ENCODE results near the gene XG.
"Not testable (repeated sequence)": the region's sequence is repeated elsewhere in the genome, so short reads cannot be mapped to it uniquely, and the experiment has no call there.

Gene XG

DNA sequence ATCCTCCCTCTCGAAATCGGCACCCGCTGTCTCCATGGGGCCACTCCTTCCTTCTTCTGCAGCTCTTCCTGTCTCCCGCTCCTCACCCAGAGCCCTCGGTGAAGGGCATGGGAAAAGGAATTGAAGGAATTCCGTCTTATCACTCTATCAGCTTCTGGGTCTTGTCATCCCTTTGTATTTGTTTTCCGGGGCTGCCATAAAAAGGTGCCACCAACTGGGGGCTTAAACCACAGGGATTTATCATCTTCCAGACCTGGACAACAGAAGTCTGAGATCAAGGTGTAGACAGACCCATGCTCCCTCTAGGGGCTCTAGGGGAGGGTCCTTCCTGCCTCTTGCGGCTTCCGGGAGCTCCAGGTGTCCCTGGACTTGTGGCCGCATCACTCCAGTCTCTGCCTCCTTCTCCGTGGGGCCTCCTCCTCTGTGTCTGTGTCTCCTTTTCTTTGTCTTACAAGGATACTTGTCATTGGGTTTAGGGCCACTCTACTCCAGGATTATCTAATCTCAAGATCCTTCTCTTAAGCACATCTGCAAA lies 36.7 kb upstream of the XG start:
- in situ Hi-C loops (cut with HindIII; ENCODE audit: low pct_unique_long_range_greater_than_20kb, low sequenced_read_pairs) = no loop called here
- TF ChIP-seq JUND (IDR thresholded peaks at IDR 0.05; ENCODE audit: low read depth) = no peak
- DNase-seq (ENCODE audit: low read depth in 1 of 2, low spot score in 1 of 2) = no peak

DNA sequence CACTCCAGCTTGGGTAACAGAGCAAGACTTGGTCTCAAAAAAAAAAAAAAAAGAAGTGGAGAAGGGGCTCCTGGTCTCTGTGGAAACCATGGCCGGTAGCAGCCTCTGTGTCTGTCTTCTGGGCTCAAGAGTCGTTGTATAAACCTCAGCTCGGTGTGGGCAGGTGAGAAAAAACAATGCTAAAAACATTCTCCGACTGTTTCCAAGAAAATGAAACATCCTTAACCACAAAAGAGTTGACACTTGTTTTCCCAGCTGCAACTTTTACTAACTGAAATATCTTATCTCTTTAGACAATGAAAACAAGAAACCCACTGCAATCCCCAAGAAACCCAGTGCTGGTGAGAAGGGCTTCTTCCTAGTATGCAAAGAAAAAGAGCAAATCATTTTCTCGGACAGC lies 34.5 kb upstream of the XG start:
- in situ Hi-C loops (cut with HindIII; ENCODE audit: low pct_unique_long_range_greater_than_20kb, low sequenced_read_pairs) = no loop called here
- TF ChIP-seq JUND (IDR thresholded peaks at IDR 0.05; ENCODE audit: low read depth) = no peak

DNA sequence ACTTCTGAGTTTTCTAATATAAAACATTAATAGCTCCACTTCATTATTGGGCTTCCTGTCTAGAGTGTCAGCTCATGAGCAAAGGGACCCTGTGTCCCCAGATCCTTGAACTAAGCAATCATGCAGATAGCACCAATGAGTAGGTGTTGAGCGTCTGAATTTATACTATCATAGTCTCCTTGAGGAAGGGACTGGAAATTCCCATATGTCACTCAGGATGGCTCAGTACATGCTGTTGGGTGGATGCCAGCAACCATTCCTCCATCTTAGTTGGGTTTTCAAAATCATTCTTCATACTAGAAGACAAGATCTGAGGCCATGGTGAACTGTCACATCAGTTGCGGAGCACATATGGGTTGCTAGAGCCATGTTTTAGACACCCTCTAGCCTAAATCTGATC lies 33.0 kb upstream of the XG start:
- in situ Hi-C loops (cut with HindIII; ENCODE audit: low pct_unique_long_range_greater_than_20kb, low sequenced_read_pairs) = no loop called here
- DNase-seq (ENCODE audit: low read depth in 1 of 2, low spot score in 1 of 2) = no peak
- TF ChIP-seq JUND (IDR thresholded peaks at IDR 0.05; ENCODE audit: low read depth) = no peak

More for the DNA sequence above, 34.5 kb upstream of the XG start:
- DNase-seq (ENCODE audit: low read depth in 1 of 2, low spot score in 1 of 2) = no peak

DNA sequence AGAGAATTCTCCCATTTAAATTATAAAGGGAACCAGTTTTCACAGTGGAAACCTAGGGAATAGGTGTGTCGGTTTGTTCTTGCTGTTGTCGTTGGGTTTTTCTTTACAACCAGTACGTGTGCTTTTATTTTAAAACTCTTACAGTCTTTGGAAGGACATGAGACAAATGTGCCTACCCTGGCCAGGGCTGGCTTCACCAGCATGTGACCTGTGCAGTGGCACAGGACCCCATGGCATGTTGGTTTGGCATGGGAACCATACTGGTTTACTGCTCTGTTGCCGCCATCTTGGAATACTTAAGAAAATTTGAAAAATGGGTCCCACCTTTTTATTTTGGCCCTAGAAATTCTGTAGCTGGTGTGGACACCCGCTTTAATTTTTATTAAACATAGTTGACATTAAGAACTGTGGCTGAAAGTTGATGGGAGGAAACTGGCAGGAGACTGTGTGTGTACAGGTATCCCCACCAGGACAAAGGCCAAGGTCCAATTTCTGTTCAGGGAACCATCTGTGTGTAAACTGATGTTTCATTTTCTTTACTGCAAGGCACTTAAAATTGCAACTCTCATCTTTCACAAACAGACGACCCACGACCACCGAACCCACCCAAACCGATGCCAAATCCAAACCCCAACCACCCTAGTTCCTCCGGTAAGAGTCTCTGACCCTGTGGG lies 31.9 kb upstream of the XG start:
- in situ Hi-C loops (cut with HindIII; ENCODE audit: low pct_unique_long_range_greater_than_20kb, low sequenced_read_pairs) = no loop called here
- TF ChIP-seq JUND (IDR thresholded peaks at IDR 0.05; ENCODE audit: low read depth) = no peak
- no peak for DNase-seq (ENCODE audit: low read depth in 1 of 2, low spot score in 1 of 2)

DNA sequence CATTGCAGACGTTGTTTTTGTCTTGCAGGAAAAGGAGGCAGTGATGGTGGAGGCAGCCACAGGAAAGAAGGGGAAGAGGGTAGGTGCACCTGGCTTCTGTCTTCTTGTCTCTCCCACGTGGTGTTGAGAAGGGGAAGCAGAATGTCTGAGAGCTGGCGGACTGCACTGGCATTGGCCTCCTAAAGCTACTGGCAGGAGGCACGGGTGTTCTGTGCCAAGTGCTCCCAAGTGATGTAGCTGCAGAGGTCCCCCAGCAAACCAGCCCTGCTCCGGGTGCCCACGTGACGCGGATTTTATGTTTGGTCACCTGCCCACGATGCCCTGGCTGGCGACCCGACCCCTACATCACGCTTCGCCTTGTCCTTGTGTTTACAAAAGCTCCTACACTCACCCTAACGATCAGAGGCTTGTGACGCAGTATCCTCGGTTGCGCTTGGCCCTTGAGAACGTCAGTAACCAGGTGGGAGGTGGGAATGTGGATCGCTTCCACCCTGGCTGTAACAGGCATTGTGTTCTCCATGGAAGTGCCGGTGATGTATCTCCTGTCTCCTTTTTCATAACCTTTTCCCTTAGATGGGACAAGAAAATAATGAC lies 28.5 kb upstream of the XG start:
- in situ Hi-C loops (cut with HindIII; ENCODE audit: low pct_unique_long_range_greater_than_20kb, low sequenced_read_pairs) = no loop called here
- TF ChIP-seq JUND (IDR thresholded peaks at IDR 0.05; ENCODE audit: low read depth) = no peak
- DNase-seq (ENCODE audit: low read depth in 1 of 2, low spot score in 1 of 2) = no peak

DNA sequence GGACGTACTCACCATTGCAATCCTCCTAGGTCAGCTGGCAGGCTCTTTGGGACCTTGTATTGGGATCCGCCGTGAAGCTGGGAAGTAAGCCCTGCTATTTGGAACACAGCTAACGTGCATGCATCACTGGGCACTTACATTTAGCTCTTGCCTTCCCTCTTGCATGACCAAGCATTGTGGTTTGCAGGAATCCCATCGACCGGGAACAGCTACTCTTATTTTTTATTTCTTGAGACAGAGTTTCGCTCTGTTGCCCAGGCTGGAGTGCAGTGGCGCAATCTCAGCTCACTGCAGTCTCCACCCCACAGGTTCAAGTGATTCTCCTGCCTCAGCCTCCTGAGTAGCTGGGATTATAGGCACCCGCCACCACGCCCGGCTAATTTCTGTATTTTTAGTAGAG lies 24.6 kb upstream of the XG start:
- DNase-seq (ENCODE audit: low read depth in 1 of 2, low spot score in 1 of 2); in situ Hi-C loops (cut with HindIII; ENCODE audit: low pct_unique_long_range_greater_than_20kb, low sequenced_read_pairs): not testable (repeated sequence)

DNA sequence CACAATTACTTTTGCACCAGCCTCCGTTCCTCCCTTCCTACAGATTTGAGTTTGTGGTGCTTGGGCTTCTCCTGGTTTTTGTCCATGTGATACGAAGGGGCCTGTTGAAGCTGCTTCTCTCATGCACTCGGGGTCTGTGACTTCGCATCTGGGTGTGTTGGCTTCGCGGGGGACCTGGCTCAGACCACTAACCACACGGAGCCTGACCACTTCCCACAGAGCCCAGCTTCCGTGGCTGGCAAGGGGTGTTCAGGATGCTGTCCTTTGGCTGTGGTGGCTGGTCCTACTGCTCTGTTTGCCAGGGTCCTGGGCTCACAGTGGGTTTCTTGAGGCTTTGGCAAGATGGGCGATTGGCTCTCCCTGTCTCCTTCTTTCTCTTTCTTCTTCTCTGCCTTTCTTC lies 19.8 kb upstream of the XG start:
- no peak for TF ChIP-seq JUND (IDR thresholded peaks at IDR 0.05; ENCODE audit: low read depth)
- in situ Hi-C loops (cut with HindIII; ENCODE audit: low pct_unique_long_range_greater_than_20kb, low sequenced_read_pairs) = no loop called here

DNA sequence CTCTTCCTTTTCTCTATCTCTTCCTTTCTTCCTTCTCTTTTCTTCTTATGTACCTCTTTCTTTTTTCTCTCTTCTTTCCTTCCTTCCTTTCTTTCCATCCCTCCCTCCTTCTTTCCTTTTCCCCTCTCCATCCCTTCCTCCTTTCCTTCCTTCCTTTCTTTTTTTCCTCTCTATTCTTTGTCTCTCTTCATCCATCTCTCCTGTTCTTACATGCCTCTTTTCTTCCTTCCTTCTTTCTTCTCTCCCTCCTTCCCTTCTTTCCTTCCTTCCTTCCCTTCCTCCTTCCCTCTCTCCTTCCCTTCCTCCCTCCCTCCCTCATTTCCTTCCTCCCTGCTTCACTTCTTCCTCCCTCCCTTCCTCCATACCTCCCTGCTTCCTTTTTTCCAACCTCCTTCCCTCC lies 19.2 kb upstream of the XG start:
- no peak for DNase-seq (ENCODE audit: low read depth in 1 of 2, low spot score in 1 of 2)
- in situ Hi-C loops (cut with HindIII; ENCODE audit: low pct_unique_long_range_greater_than_20kb, low sequenced_read_pairs) = no loop called here
- TF ChIP-seq JUND (IDR thresholded peaks at IDR 0.05; ENCODE audit: low read depth) = no peak

More for the DNA sequence above, 19.8 kb upstream of the XG start:
- DNase-seq (ENCODE audit: low read depth in 1 of 2, low spot score in 1 of 2) = no peak

DNA sequence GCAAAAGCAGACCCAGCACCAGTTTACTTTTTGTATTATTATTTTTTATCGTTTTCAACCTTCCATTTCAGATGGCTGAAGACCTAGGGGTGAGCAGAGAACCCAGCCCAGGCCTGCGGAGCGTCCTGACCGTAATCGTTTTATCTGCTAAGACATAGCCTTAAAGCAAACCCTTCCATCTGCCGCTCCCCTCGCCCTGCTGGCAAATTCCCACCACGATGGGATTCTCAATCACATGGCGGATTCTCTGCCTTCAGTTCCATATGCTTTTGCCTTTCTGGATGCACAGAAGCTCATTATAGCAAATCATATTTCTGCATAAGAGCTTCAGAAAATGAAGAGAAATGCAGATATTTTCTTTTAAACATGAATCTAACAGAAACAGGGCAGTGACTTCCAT lies 18.6 kb upstream of the XG start:
- in situ Hi-C loops (cut with HindIII; ENCODE audit: low pct_unique_long_range_greater_than_20kb, low sequenced_read_pairs) = no loop called here
- DNase-seq (ENCODE audit: low read depth in 1 of 2, low spot score in 1 of 2) = no peak
- no peak for TF ChIP-seq JUND (IDR thresholded peaks at IDR 0.05; ENCODE audit: low read depth)

DNA sequence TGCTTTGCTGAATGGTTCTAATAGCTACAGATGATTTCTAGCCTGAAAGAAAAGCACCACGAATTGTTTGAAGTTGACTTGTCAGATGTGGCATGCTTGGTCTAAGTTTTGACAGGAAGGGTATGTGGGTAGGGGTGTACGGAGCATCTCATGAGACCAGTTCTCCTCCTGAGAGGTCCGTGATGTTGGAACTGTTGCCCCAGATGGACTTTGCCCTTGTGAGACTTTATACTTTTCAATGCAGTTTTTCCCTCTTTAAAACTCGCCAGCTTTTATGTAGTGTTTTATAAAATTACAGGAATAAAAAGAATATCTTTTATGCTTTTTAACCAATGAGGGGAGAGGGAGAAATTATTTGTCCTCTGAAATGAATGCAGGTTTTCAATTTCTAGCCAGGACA lies 16.6 kb upstream of the XG start:
- TF ChIP-seq JUND (IDR thresholded peaks at IDR 0.05; ENCODE audit: low read depth) = no peak
- no peak for DNase-seq (ENCODE audit: low read depth in 1 of 2, low spot score in 1 of 2)
- in situ Hi-C loops (cut with HindIII; ENCODE audit: low pct_unique_long_range_greater_than_20kb, low sequenced_read_pairs) = no loop called here

DNA sequence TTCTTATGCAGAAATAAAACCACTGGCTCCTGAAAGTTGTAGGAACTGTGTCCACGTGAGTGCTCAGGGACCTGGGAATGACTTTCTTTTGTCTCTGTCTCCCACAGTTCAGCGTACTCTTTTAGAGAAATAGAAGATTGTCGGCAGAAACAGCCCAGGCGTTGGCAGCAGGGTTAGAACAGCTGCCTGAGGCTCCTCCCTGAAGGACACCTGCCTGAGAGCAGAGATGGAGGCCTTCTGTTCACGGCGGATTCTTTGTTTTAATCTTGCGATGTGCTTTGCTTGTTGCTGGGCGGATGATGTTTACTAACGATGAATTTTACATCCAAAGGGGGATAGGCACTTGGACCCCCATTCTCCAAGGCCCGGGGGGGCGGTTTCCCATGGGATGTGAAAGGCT lies 11.2 kb upstream of the XG start:
- no peak for TF ChIP-seq JUND (IDR thresholded peaks at IDR 0.05; ENCODE audit: low read depth)
- DNase-seq (ENCODE audit: low read depth in 1 of 2, low spot score in 1 of 2) = no peak
- in situ Hi-C loops (cut with HindIII; ENCODE audit: low pct_unique_long_range_greater_than_20kb, low sequenced_read_pairs) = no loop called here

DNA sequence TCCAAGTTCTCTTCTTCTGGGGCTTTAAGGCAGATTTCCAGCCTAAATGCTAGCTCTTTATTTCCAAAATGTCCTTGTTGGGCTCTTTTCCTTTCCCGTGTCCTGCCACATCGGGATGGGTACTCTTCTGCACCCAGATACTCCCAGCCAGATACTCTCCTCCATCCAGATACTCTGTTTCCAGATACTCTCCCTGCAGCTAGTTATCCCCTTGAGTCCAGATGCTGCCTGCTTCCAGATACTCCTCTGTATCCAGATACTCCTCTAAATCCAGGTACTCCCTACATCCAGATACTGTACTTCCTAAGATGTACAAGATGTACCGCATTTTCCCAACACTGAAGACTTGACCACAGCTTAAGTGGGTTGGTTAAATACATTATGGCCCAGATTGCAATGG lies 10.5 kb upstream of the XG start:
- in situ Hi-C loops (cut with HindIII; ENCODE audit: low pct_unique_long_range_greater_than_20kb, low sequenced_read_pairs) = no loop called here
- TF ChIP-seq JUND (IDR thresholded peaks at IDR 0.05; ENCODE audit: low read depth) = no peak
- DNase-seq (ENCODE audit: low read depth in 1 of 2, low spot score in 1 of 2) = no peak

DNA sequence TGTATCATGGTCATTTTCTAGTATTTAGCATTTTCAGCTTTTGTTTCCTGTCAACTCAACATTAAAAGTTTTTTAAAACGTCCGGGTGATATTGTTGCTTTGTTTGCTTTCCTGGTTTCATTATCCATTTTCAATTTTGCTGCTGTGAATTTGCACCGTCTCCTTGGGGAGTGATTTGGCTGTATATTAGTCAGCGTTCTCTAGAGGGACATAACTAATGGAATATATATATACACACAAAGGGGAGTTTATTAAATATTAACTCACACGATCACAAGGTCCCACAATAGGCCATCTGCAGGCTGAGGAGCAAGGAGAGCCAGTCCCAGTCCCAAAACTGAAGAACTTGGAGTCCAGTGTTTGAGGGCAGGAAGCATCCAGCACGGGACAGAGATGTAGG lies 5.6 kb upstream of the XG start:
- DNase-seq (ENCODE audit: low read depth in 1 of 2, low spot score in 1 of 2); in situ Hi-C loops (cut with HindIII; ENCODE audit: low pct_unique_long_range_greater_than_20kb, low sequenced_read_pairs): not testable (repeated sequence)
